GM15510 (cell line): ENCODE data around the gene SCN7A.

Source experiments
- POLR2A ChIP-seq: IDR thresholded peaks from 3 replicates; pipeline ENCODE4 v1.6.1; 2011; ENCODE audit warnings: borderline replicate concordance; ENCODE audit not compliant: insufficient read length; ENCODE audit errors: extremely low read depth

SCN7A gene

GRCh38 chr2:166468124-166469024 is 25.7 kb downstream of the SCN7A start:
- no peak for TF ChIP-seq POLR2A

GRCh38 chr2:166464187-166464586 is 29.9 kb downstream of the SCN7A start:
- TF ChIP-seq POLR2A = no peak

- no peak for TF ChIP-seq POLR2A
These were observed 30.4 kb downstream of the SCN7A start for GRCh38 chr2:166463640-166464039.

DNA sequence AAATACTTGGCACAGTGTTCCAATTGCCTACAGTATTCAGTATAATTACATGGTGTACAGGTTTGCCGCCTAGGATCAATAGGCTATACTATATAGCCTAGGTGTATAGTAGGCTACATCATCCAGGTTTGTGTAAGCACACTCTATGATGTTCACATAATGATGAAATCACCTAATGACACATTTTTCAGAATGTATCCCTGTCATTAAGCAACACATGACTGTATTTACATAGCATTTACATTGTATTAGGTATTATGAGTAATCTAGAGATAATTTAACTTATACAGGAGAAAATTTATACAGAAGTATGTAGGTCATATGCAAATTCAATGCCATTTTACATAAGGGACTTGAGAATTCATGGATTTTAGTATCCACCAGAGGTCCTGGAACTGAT is 35.4 kb downstream of the SCN7A start:
- TF ChIP-seq POLR2A = no peak

DNA sequence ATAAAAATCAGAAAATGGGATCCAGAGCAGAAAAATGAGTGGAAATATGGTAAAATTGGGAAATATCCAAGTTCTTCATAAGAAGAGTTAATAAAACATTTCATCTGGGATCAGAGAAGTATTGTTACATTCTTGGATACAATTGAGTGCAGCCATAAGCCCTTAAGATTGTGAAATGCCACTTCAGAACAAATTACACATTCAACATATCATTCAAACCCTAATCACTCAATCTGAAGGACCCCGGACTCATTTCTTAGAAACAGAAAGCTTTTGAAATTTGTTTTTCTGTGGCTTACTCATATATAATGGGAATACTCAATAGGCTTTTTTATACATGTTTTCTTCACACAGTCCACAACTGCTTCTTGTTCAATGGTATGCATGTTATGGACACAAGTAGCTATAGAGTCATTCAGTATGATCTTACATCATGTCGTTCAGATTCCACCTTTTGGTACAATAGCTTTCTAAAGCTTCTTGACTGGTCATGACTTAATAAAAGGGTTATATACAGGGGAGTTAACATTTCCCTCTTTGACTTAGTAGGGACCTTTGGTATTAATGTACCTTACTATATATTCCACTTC is 39.9 kb downstream of the SCN7A start:
- no peak for TF ChIP-seq POLR2A

DNA sequence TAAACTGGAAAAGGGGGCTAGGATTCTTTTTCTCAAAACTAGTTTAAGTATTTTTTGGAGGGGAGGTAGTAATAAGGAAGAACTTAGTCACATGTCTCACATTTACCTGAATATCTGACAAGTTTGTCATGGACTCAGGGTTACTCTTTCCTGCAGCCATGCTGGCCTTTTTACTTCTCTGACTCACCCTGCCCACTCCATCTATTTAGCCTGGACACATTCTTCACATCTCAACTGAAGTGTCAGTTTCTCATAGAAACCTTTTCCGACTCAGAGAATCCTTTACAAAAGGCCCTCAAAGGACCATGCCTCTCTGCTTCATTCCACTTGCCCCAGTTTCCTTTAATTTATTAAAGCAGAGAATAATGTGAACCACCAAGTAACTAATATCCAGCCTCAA is 42.6 kb downstream of the SCN7A start:
- no peak for TF ChIP-seq POLR2A

GRCh38 chr2:166449439-166449838 is 44.6 kb downstream of the SCN7A start:
- TF ChIP-seq POLR2A = no peak

DNA sequence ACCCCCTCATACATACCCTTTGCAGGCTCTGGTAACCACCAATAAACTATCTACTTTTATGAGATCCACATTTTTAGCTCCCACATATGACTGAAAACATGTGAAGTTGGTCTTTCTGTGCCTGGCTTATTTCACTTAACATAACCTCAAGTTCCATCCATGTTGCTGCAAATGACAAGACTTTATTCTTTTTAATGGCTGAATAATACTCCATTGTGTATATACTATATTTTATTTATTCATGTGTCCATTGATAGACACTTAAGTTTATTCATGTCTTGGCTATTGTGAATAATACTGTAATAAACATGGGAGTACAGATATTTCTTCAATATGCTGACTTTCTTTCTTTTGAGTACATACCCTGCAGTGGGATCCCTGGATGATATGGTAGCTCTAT is 45.9 kb downstream of the SCN7A start:
- TF ChIP-seq POLR2A = no peak

DNA sequence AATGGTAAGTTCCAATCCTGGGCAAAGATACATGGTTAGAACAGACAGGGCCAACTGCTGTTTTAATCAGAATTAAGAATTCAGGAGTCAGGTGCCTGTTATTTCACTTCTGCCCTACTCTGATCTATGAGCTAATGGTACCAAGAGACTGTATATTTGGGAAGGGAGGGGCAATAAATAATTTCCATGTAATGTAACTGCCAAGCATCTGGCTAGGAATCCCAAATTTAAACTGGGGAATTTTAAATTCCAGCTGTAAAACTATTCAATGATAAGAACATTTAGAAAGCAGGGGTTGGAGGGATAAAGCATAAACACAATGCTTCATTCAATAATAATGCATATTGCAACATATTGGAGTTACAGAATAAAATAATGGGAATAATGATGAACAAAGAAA is 49.7 kb downstream of the SCN7A start:
- no peak for TF ChIP-seq POLR2A

GRCh38 chr2:166440313-166440712 is 53.7 kb downstream of the SCN7A start:
- TF ChIP-seq POLR2A = no peak

- no peak for TF ChIP-seq POLR2A
These were observed 55.0 kb downstream of the SCN7A start for GRCh38 chr2:166439078-166439477.

DNA sequence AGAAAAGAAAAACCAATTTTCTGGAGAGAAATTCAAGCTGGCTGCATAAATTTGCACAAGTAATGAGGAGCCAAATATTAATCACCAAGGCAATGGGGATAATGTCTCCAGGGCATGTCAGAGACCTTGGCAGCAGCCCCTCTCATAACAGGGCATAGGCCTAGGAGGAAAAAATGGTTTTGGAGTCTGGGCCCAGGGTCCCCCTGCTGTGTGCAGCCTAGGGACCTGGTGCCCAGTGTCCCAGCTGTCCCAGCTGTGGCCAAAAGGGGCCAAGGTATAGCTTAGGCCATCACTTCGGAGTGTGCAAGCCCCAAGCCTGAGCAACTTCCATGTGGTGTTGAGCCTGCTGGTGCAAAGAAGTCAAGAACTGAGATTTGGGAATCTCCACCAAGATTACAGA is 57.1 kb downstream of the SCN7A start:
- TF ChIP-seq POLR2A = no peak

- TF ChIP-seq POLR2A = no peak
These were observed 57.9 kb downstream of the SCN7A start for GRCh38 chr2:166436189-166436588.

- no peak for TF ChIP-seq POLR2A
These were observed 59.6 kb downstream of the SCN7A start for GRCh38 chr2:166434491-166434890.

- no peak for TF ChIP-seq POLR2A
These were observed 60.6 kb downstream of the SCN7A start for GRCh38 chr2:166433457-166433856.

DNA sequence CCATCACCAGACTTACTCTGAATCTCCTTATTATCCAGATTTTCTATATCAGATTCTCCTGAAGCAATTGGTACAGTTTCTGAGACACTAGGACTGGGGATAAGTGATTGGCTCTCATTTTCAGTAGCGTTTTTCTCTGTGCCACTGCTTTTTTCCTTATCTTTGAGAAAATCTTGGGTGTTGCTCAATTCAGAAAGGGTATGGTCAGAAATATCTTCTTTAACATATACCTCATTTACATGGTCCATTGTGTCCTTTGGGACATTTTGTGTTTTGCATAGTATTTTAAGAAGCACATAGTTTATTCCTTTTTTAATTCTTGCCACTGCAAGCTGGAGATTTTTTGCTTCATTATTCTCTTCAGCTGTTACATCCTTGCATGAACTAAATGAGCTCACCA is 61.7 kb downstream of the SCN7A start:
- TF ChIP-seq POLR2A = no peak

GRCh38 chr2:166424841-166425240 is 69.2 kb downstream of the SCN7A start:
- no peak for TF ChIP-seq POLR2A

GRCh38 chr2:166419616-166419934 is 74.5 kb downstream of the SCN7A start:
- TF ChIP-seq POLR2A = no peak
